SU-DHL-6 (cell line): ENCODE results near the gene SNX17.

Experiments used
- EZH2phosphoT487 ChIP-seq: fragments of 200-600 bp; sonication (generic), shearing (Covaris generic); conservative IDR thresholded peaks from 2 replicates; pipeline ENCODE4 v1.6.1; 2018; ENCODE audit warnings: mild to moderate bottlenecking, antibody characterized with exemption, low read length, moderate library complexity, mixed read lengths
- TF ChIP-seq, protein P1 (sequence below): fragments of 200-600 bp; sonication (generic); IDR thresholded peaks from one replicate; pipeline ENCODE4 v1.5.1; 2017; ENCODE audit warnings: antibody characterized with exemption, mild to moderate bottlenecking, low read length, moderate library complexity; ENCODE audit not compliant: insufficient read depth, poor library complexity, severe bottlenecking

DNA sequence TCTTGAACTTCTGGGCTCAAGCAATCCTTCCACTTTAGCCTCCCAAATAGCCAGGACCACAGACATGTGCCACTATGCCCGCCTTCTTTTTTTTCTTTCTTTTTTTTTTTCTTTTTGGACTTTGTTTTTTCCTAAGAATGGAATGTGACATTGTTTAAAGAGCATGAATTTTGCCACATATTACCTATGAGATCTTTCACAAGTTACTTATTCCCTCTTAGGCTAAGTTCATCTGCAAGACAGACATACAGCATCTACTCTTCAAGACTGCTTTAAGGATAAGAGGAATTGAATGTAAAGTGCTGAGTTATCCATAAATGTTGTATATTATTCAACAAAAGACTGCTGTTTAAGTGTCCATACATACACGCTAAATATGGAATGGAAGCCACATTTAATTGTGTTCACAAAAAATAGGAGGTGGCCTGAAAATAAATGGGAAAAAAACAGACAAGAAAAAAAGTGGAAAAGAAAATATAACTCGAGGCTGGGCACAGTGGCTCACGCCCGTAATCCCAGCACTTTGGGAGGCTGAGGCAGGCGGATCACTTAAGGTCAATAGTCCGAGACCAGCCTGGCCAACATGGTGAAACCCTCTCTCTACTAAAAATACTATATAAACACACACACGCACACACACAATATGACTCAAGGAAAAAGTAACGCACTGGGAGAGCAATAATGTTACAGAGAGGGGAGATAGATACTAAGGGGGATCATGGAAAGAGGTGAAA is 42.2 kb downstream of the SNX17 start:
- TF ChIP-seq, protein P1, sequence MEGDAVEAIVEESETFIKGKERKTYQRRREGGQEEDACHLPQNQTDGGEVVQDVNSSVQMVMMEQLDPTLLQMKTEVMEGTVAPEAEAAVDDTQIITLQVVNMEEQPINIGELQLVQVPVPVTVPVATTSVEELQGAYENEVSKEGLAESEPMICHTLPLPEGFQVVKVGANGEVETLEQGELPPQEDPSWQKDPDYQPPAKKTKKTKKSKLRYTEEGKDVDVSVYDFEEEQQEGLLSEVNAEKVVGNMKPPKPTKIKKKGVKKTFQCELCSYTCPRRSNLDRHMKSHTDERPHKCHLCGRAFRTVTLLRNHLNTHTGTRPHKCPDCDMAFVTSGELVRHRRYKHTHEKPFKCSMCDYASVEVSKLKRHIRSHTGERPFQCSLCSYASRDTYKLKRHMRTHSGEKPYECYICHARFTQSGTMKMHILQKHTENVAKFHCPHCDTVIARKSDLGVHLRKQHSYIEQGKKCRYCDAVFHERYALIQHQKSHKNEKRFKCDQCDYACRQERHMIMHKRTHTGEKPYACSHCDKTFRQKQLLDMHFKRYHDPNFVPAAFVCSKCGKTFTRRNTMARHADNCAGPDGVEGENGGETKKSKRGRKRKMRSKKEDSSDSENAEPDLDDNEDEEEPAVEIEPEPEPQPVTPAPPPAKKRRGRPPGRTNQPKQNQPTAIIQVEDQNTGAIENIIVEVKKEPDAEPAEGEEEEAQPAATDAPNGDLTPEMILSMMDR, result no peak
- TF ChIP-seq EZH2phosphoT487, result no peak
